Natural killer cell (primary cell): ENCODE data around the gene POU2F1. TPM values are rescaled to one million over a fixed set of nuclear protein-coding genes. Genes with fewer than 3 reads are reported as not detected.

Experiments used
- ATAC-seq, 3 donors: fragments of 150-1000 bp in 2 of 3; fragments of 200-7000 bp in 1 of 3; cut with Tn5 transposase; 1 replicate in 1 of 3; 2 replicates in 2 of 3; pipeline ENCODE4 v1.10.0; 2021; ENCODE audit warnings: mild to moderate bottlenecking in 2 of 3, moderate library complexity in 2 of 3
- DNase-seq, 2 donors: peaks; one replicate each; pipeline versions ENCODE4 v3.0.0 to v3.0.0-alpha.2; 2013 to 2021; ENCODE audit warnings: mixed read lengths in 1 of 2
- H3K27ac ChIP-seq: one replicate; pipeline ENCODE4 v1.5.1; 2013; ENCODE audit warnings: mild to moderate bottlenecking, low read length
- H3K27me3 ChIP-seq: one replicate; pipeline ENCODE4 v1.6.1; 2013; ENCODE audit warnings: low read length; ENCODE audit not compliant: control insufficient read depth, insufficient read depth
- H3K36me3 ChIP-seq: one replicate; pipeline ENCODE4 v1.6.1; 2013; ENCODE audit warnings: low read length; ENCODE audit not compliant: control insufficient read depth, insufficient read depth
- H3K4me1 ChIP-seq: one replicate; pipeline ENCODE4 v1.6.1; 2013; ENCODE audit warnings: low read length; ENCODE audit not compliant: control insufficient read depth, insufficient read depth
- H3K4me3 ChIP-seq: one replicate; pipeline ENCODE4 v1.5.1; 2013; ENCODE audit warnings: low read length
- H3K9me3 ChIP-seq: one replicate; pipeline ENCODE4 v1.6.1; 2013; ENCODE audit warnings: low read length; ENCODE audit not compliant: control insufficient read depth, insufficient read depth
- H3K27ac Mint-ChIP-seq, 2 donors: one replicate each; pipeline ENCODE4 v1.8.0; 2022; ENCODE audit warnings: mild to moderate bottlenecking in 2 of 2, mixed read lengths in 2 of 2, moderate library complexity in 1 of 2
- H3K27me3 Mint-ChIP-seq, 2 donors: one replicate each; pipeline ENCODE4 v1.8.0; 2022; ENCODE audit warnings: low read depth in 2 of 2, mixed read lengths in 2 of 2
- H3K36me3 Mint-ChIP-seq: one replicate; pipeline ENCODE4 v1.8.0; 2022; ENCODE audit warnings: mixed read lengths
- H3K4me1 Mint-ChIP-seq, 2 donors: one replicate each; pipeline ENCODE4 v1.8.0; 2022; ENCODE audit warnings: mixed read lengths in 2 of 2
- H3K4me3 Mint-ChIP-seq: one replicate; pipeline ENCODE4 v1.8.0; 2022; ENCODE audit warnings: mild to moderate bottlenecking, moderate library complexity, mixed read lengths
- H3K9me3 Mint-ChIP-seq, 2 donors: one replicate each; pipeline ENCODE4 v1.8.0; 2022; ENCODE audit warnings: mixed read lengths in 2 of 2
- CTCF ChIP-seq: fragments of 200-600 bp; IDR thresholded peaks from one replicate; pipeline ENCODE4 v1.8.0; 2022; ENCODE audit warnings: antibody characterized with exemption
- WGBS: methylation state at CpG from one replicate; pipeline ENCODE4 v1.1.7; 2013; ENCODE audit warnings: missing lambda C conversion rate; ENCODE audit not compliant: insufficient coverage; 5-methylcytosine and 5-hydroxymethylcytosine counted together
- intact Hi-C: fragments of 100-400 bp; cut with micrococcal nuclease; formaldehyde crosslinking; loops from one replicate; pipeline ENCODE4 v1.14.2; 2022
- total RNA-seq, 4 donors: library from RNA; stranded (reverse); fragments of 120-200 nt in 1 of 4; gene quantifications; one replicate each; pipeline versions ENCODE4 v1.2.3 to v1.2.4, GENCODE V29; 2013 to 2022

Gene POU2F1
- total RNA-seq, 3 donors from 2014 or later (not counting 1 experiment from before 2014, with no cell fraction given): 39.8 to 44.6 (median 40.9) TPM

GRCh38 chr1:167185062-167185461 lies 35.6 kb upstream of the POU2F1 start:
- no peak for TF ChIP-seq CTCF
- no peaks in the 10 kb centered on the region for H3K4me1 ChIP-seq
- ATAC-seq (no peak), DNase-seq (no peak)
- no peaks in the 10 kb centered on the region for H3K36me3 ChIP-seq
- no peak overlapping the region for H3K4me3 ChIP-seq
- no peaks in the 10 kb centered on the region for H3K27me3 ChIP-seq
- peaks cover 0 to 5% of the 10 kb centered on the region in 2 donors for H3K27me3 Mint-ChIP-seq
- H3K9me3 ChIP-seq: no peaks in the 10 kb centered on the region
- WGBS: 79% methylated on average over 3 of the region's 3 CpGs
- H3K36me3 Mint-ChIP-seq: no peaks in the 10 kb centered on the region
- no peak overlapping the region for H3K27ac ChIP-seq
- H3K9me3 Mint-ChIP-seq: no peaks in the 10 kb centered on the region
- no peaks in the 10 kb centered on the region for H3K4me1 Mint-ChIP-seq
- intact Hi-C loops: no loop called here
- no peak overlapping the region for H3K27ac Mint-ChIP-seq
- no peak overlapping the region for H3K4me3 Mint-ChIP-seq

- H3K9me3 ChIP-seq: no peaks in the 10 kb centered on the region
- no peaks in the 10 kb centered on the region for H3K4me1 ChIP-seq
- DNase-seq: no peak
- Mint-ChIP-seq H3K4me3 (no peak overlapping the region), H3K4me1 (no peaks in the 10 kb centered on the region), H3K27ac (no peak overlapping the region), H3K9me3 (no peaks in the 10 kb centered on the region), H3K36me3 (no peaks in the 10 kb centered on the region), H3K27me3 (peaks cover 0 to 11% of the 10 kb centered on the region in 2 donors)
- no peaks in the 10 kb centered on the region for H3K36me3 ChIP-seq
- H3K27me3 ChIP-seq: no peaks in the 10 kb centered on the region
- intact Hi-C loops: no loop called here
- WGBS: 83% methylated on average over 6 of the region's 6 CpGs
- H3K4me3 ChIP-seq: no peak overlapping the region
- no peak for TF ChIP-seq CTCF
- H3K27ac ChIP-seq: no peak overlapping the region
- ATAC-seq: no peak
Observed at GRCh38 chr1:167185974-167186657, 34.6 kb upstream of the POU2F1 start.

GRCh38 chr1:167186771-167187170 lies 33.9 kb upstream of the POU2F1 start:
- H3K4me1 ChIP-seq: no peaks in the 10 kb centered on the region
- H3K4me3 Mint-ChIP-seq: no peak overlapping the region
- H3K4me1 Mint-ChIP-seq: no peaks in the 10 kb centered on the region
- no peak for TF ChIP-seq CTCF
- no peaks in the 10 kb centered on the region for H3K27me3 ChIP-seq
- no peak overlapping the region for H3K27ac ChIP-seq
- H3K36me3 ChIP-seq: no peaks in the 10 kb centered on the region
- ATAC-seq: no peak
- 86% methylated on average over 2 of the region's 2 CpGs for WGBS
- no peaks in the 10 kb centered on the region for H3K36me3 Mint-ChIP-seq
- no peak overlapping the region for H3K27ac Mint-ChIP-seq
- peaks cover 0 to 11% of the 10 kb centered on the region in 2 donors for H3K27me3 Mint-ChIP-seq
- no peaks in the 10 kb centered on the region for H3K9me3 Mint-ChIP-seq
- no peak overlapping the region for H3K4me3 ChIP-seq
- intact Hi-C loops: no loop called here
- H3K9me3 ChIP-seq: no peaks in the 10 kb centered on the region
- no peak for DNase-seq

- Mint-ChIP-seq H3K4me1 (no peaks in the 10 kb centered on the region), H3K4me3 (no peak overlapping the region), H3K36me3 (no peaks in the 10 kb centered on the region), H3K27me3 (peaks cover 7 to 15% of the 10 kb centered on the region in 2 donors), H3K9me3 (no peaks in the 10 kb centered on the region), H3K27ac (no peak overlapping the region)
- TF ChIP-seq CTCF: no peak
- 80% methylated on average over 8 of the region's 9 CpGs for WGBS
- H3K36me3 ChIP-seq: no peaks in the 10 kb centered on the region
- DNase-seq: no peak
- intact Hi-C loops: no loop called here
- H3K4me1 ChIP-seq: no peaks in the 10 kb centered on the region
- no peak overlapping the region for H3K4me3 ChIP-seq
- no peaks in the 10 kb centered on the region for H3K9me3 ChIP-seq
- no peaks in the 10 kb centered on the region for H3K27me3 ChIP-seq
- H3K27ac ChIP-seq: no peak overlapping the region
- ATAC-seq: no peak
Observed at GRCh38 chr1:167190747-167191237, 29.9 kb upstream of the POU2F1 start.
